MCF 10A (cell line): ENCODE data around the gene FAM185A. TPM values are rescaled to one million over a fixed set of nuclear protein-coding genes. Genes with fewer than 3 reads are reported as not detected.
"Not testable (repeated sequence)": the region's sequence is repeated elsewhere in the genome, so short reads cannot be mapped to it uniquely, and the experiment has no call there.

Experiments used
- BruUV-seq: library from RNA; stranded (reverse); fragments of 400-500 nt; replicated peaks from 2 replicates; lab custom pipeline; 2021; lab: Mats Ljungman, UMichigan
- CTCF ChIA-PET: fragments of 300-600 bp; sonication (Branson Sonifier 250); formaldehyde crosslinking; extraction: SDS; loops from one replicate; lab custom pipeline; 2021; ENCODE audit warnings: antibody characterized with exemption, inconsistent platforms; lab: Yijun Ruan, JAX
- POLR2A ChIA-PET: fragments of 300-600, 350-650 bp; sonication (Branson Sonifier 250); formaldehyde crosslinking; extraction: SDS; loops from one replicate; lab custom pipeline; 2020; ENCODE audit warnings: antibody characterized with exemption, inconsistent platforms; lab: Yijun Ruan, JAX
- DNase-seq: peaks from one replicate; pipeline ENCODE4 v3.0.0-alpha.2; 2018; ENCODE audit not compliant: unreplicated experiment
- H3K27ac Mint-ChIP-seq: one replicate; pipeline ENCODE4 v1.8.0; 2022; ENCODE audit warnings: mild to moderate bottlenecking, low read depth, mixed read lengths; ENCODE audit not compliant: unreplicated experiment
- H3K27me3 Mint-ChIP-seq: one replicate; pipeline ENCODE4 v1.8.0; 2022; ENCODE audit warnings: mixed read lengths; ENCODE audit not compliant: insufficient read depth, unreplicated experiment
- H3K36me3 Mint-ChIP-seq: one replicate; pipeline ENCODE4 v1.8.0; 2022; ENCODE audit warnings: mild to moderate bottlenecking, moderate library complexity, mixed read lengths; ENCODE audit not compliant: insufficient read depth, unreplicated experiment
- H3K4me1 Mint-ChIP-seq: one replicate; pipeline ENCODE4 v1.8.0; 2022; ENCODE audit warnings: mixed read lengths; ENCODE audit not compliant: insufficient read depth, unreplicated experiment
- H3K4me3 Mint-ChIP-seq: one replicate; pipeline ENCODE4 v1.8.0; 2022; ENCODE audit warnings: mild to moderate bottlenecking, moderate library complexity, mixed read lengths; ENCODE audit not compliant: unreplicated experiment
- H3K9me3 Mint-ChIP-seq: one replicate; pipeline ENCODE4 v1.8.0; 2022; ENCODE audit warnings: mixed read lengths; ENCODE audit not compliant: unreplicated experiment
- CTCF ChIP-seq: fragments of 200-600 bp; IDR thresholded peaks from one replicate; pipeline ENCODE4 v1.8.0; 2022; ENCODE audit warnings: antibody characterized with exemption, mild to moderate bottlenecking; ENCODE audit not compliant: unreplicated experiment
- intact Hi-C: fragments of 100-400 bp; cut with micrococcal nuclease; formaldehyde crosslinking; loops from 2 replicates; pipeline ENCODE4 v1.14.1; 2022
- total RNA-seq: library from RNA; stranded (reverse); gene quantifications from 2 replicates; pipeline ENCODE4 v1.2.3, GENCODE V29; 2022

The FAM185A gene
- total RNA-seq, 1 experiment from 2014 or later = 8.9 TPM

- peak; percentile 64 for DNase-seq
- CTCF ChIA-PET = interaction anchor here (0.6 to 2.0 kb wide), 4 partner anchors 10 to 226 kb away, joined by 3 to 6 read pairs (median 4); no protein-coding TSS in a partner anchor
- no peak for TF ChIP-seq CTCF
- POLR2A ChIA-PET = interaction anchor here (1.0 to 1.9 kb wide), 4 partner anchors 37 to 238 kb away, joined by 3 to 5 read pairs (median 4); no protein-coding TSS in a partner anchor
- peaks cover 17% of the 10 kb centered on the region for H3K4me1 Mint-ChIP-seq
- no peak overlapping the region for H3K4me3 Mint-ChIP-seq
- no peaks in the 10 kb centered on the region for H3K9me3 Mint-ChIP-seq
- peaks cover 6% of the 10 kb centered on the region for H3K36me3 Mint-ChIP-seq
- intact Hi-C loops = loop anchor here (5.0 kb wide), 1 partner anchor 36 kb away; no protein-coding TSS in a partner anchor
- no TSS peak for BruUV-seq
- peak overlapping the region; percentile 4 for H3K27ac Mint-ChIP-seq
- no peaks in the 10 kb centered on the region for H3K27me3 Mint-ChIP-seq
Measured at GRCh38 chr7:102836191-102836919, 87.6 kb downstream of the FAM185A start.

- TF ChIP-seq CTCF = no peak
- no TSS peak for BruUV-seq
- H3K27ac Mint-ChIP-seq = peak overlapping the region; percentile 4
- ChIA-PET CTCF (interaction anchor here (0.6 to 2.0 kb wide), 3 partner anchors 10 to 88 kb away, joined by 3 to 5 read pairs (median 3); no protein-coding TSS in a partner anchor), POLR2A (interaction anchor here (0.8 to 1.9 kb wide), 5 partner anchors 16 to 237 kb away, joined by 3 to 5 read pairs (median 3); no protein-coding TSS in a partner anchor)
- H3K9me3 Mint-ChIP-seq = no peaks in the 10 kb centered on the region
- H3K36me3 Mint-ChIP-seq = peaks cover 6% of the 10 kb centered on the region
- intact Hi-C loops = loop anchor here (5.0 kb wide), 1 partner anchor 35 kb away; no protein-coding TSS in a partner anchor
- H3K27me3 Mint-ChIP-seq = no peaks in the 10 kb centered on the region
- peaks cover 17% of the 10 kb centered on the region for H3K4me1 Mint-ChIP-seq
- no peak for DNase-seq
- no peak overlapping the region for H3K4me3 Mint-ChIP-seq
Measured at GRCh38 chr7:102836977-102837376, 88.2 kb downstream of the FAM185A start.

- ChIA-PET CTCF (interaction anchor here (1.0 to 2.0 kb wide), 2 partner anchors 9 to 37 kb away, joined by 3 to 5 read pairs; no protein-coding TSS in a partner anchor), POLR2A (interaction anchor here (0.8 to 1.9 kb wide), 2 partner anchors 15 to 35 kb away, joined by 3 to 5 read pairs; no protein-coding TSS in a partner anchor)
- no peak for DNase-seq
- H3K4me3 Mint-ChIP-seq = no peak overlapping the region
- no peak for TF ChIP-seq CTCF
- no peak overlapping the region for H3K27ac Mint-ChIP-seq
- no peaks in the 10 kb centered on the region for H3K9me3 Mint-ChIP-seq
- H3K36me3 Mint-ChIP-seq = peaks cover 6% of the 10 kb centered on the region
- BruUV-seq = no TSS peak
- H3K4me1 Mint-ChIP-seq = peaks cover 17% of the 10 kb centered on the region
- intact Hi-C loops = loop anchor here (5.0 kb wide), 1 partner anchor 34 kb away; no protein-coding TSS in a partner anchor
- no peaks in the 10 kb centered on the region for H3K27me3 Mint-ChIP-seq
Measured at GRCh38 chr7:102837802-102838201, 89.0 kb downstream of the FAM185A start.

GRCh38 chr7:102838572-102839101 is 89.8 kb downstream of the FAM185A start:
- H3K4me3 Mint-ChIP-seq, H3K27ac Mint-ChIP-seq, POLR2A ChIA-PET, H3K9me3 Mint-ChIP-seq, DNase-seq, BruUV-seq, H3K27me3 Mint-ChIP-seq: not testable (repeated sequence)
- Mint-ChIP-seq H3K36me3 (peaks cover 12% of the 10 kb centered on the region), H3K4me1 (peaks cover 17% of the 10 kb centered on the region)
- intact Hi-C loops = loop anchor here (5.0 kb wide), 1 partner anchor 34 kb away; no protein-coding TSS in a partner anchor
- CTCF ChIA-PET = interaction anchor here (0.6 kb wide), 1 partner anchor 292 kb away, joined by 3 read pairs; no protein-coding TSS in a partner anchor
